HEK293T (cell line): ENCODE measurements around the gene ZNF408.
"Not testable (repeated sequence)": the region's sequence is repeated elsewhere in the genome, so short reads cannot be mapped to it uniquely, and the experiment has no call there.

ENCODE experiments used
- ARNT ChIP-seq: fragments of 450-650 bp; IDR thresholded peaks from 2 replicates; pipeline ENCODE4 v1.6.1; 2017; ENCODE audit warnings: mild to moderate bottlenecking
- BHLHE40 ChIP-seq: fragments of 450-650 bp; IDR thresholded peaks from 2 replicates; pipeline ENCODE4 v1.6.1; 2016; ENCODE audit warnings: mild to moderate bottlenecking, moderate library complexity, borderline replicate concordance
- CTBP1 ChIP-seq: fragments of 450-650 bp; IDR thresholded peaks from 2 replicates; pipeline ENCODE4 v1.6.1; 2016; ENCODE audit warnings: borderline replicate concordance
- L3MBTL2 ChIP-seq: fragments of 450-650 bp; conservative IDR thresholded peaks from 2 replicates; pipeline ENCODE4 v1.6.1; 2016; ENCODE audit warnings: mild to moderate bottlenecking
- NFRKB ChIP-seq: fragments of 450-650 bp; IDR thresholded peaks from 2 replicates; pipeline ENCODE4 v1.6.1; 2016; ENCODE audit warnings: mild to moderate bottlenecking, moderate library complexity
- PKNOX1 ChIP-seq: fragments of 450-650 bp; IDR thresholded peaks from 2 replicates; pipeline ENCODE4 v1.6.1; 2016
- TARDBP ChIP-seq: fragments of 450-650 bp; IDR thresholded peaks from 2 replicates; pipeline ENCODE4 v1.6.1; 2016

- TF ChIP-seq BHLHE40, PKNOX1, ARNT, L3MBTL2, NFRKB, CTBP1, TARDBP: not testable (repeated sequence)
Measured at GRCh38 chr11:46670521-46670920, 30.3 kb upstream of the ZNF408 start.
